ENCODE data around the gene WASF2.

DNA sequence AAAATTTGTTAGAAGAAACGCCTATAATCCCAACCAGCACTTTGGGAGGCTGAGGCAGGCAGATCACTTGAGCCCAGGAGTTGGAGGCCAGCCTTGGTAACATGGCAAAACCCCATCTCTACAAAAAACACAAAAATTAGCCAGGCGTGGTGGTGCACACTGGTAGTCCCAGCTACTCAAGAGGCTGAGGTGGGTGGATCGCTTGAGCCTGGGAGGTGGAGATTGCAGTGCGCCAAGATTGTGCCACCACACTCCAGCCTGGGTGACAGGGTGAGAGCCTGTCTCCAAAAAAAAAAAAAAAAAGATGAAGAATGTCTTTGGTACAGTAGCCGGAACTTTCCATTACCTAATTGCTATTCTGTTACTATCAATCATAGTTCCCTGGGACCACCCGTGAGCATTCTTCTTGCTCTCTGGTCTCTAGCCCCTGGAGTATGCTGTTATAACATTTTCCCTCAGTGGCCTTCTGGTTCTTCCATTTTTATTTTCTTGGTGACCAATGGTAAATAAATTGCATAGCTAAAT lies 43.4 kb downstream of the WASF2 start:
- no peak for TF ChIP-seq POLR2A (IDR thresholded peaks at IDR 0.05)
- TF ChIP-seq, protein P1, sequence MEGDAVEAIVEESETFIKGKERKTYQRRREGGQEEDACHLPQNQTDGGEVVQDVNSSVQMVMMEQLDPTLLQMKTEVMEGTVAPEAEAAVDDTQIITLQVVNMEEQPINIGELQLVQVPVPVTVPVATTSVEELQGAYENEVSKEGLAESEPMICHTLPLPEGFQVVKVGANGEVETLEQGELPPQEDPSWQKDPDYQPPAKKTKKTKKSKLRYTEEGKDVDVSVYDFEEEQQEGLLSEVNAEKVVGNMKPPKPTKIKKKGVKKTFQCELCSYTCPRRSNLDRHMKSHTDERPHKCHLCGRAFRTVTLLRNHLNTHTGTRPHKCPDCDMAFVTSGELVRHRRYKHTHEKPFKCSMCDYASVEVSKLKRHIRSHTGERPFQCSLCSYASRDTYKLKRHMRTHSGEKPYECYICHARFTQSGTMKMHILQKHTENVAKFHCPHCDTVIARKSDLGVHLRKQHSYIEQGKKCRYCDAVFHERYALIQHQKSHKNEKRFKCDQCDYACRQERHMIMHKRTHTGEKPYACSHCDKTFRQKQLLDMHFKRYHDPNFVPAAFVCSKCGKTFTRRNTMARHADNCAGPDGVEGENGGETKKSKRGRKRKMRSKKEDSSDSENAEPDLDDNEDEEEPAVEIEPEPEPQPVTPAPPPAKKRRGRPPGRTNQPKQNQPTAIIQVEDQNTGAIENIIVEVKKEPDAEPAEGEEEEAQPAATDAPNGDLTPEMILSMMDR (IDR thresholded peaks at IDR 0.05): no peak

All from body of pancreas (tissue), 4 donors.